Parathyroid adenoma (tissue), 2 donors: ENCODE data around the gene CCNJL.

Experiments
- H2AFZ ChIP-seq: fragments of 300-600 bp; sonication (generic); one replicate; pipeline ENCODE4 v1.7.0; 2017; ENCODE audit warnings: antibody characterized with exemption, mild to moderate bottlenecking
- H3K27ac ChIP-seq: fragments of 300-600 bp; sonication (generic); one replicate; pipeline ENCODE4 v1.7.0; 2017
- H3K27me3 ChIP-seq: fragments of 300-600 bp; sonication (generic); one replicate; pipeline ENCODE4 v1.7.0; 2017; ENCODE audit warnings: low read length; ENCODE audit not compliant: control insufficient read depth, insufficient read depth
- H3K36me3 ChIP-seq: fragments of 300-600 bp; sonication (generic); one replicate; pipeline ENCODE4 v1.7.0; 2017; ENCODE audit warnings: low read length; ENCODE audit not compliant: control insufficient read depth, insufficient read depth
- H3K4me1 ChIP-seq: fragments of 300-600 bp; sonication (generic); one replicate; pipeline ENCODE4 v1.7.0; 2017; ENCODE audit warnings: control low read depth
- H3K4me2 ChIP-seq: fragments of 300-600 bp; sonication (generic); one replicate; pipeline ENCODE4 v1.7.0; 2017; ENCODE audit warnings: low read length
- H3K4me3 ChIP-seq: fragments of 300-600 bp; sonication (generic); one replicate; pipeline ENCODE4 v1.7.0; 2017; ENCODE audit warnings: low read depth, low read length
- H3K79me2 ChIP-seq: fragments of 300-600 bp; sonication (generic); one replicate; pipeline ENCODE4 v1.7.0; 2017; ENCODE audit warnings: control low read depth
- H3K9ac ChIP-seq: fragments of 300-600 bp; sonication (generic); one replicate; pipeline ENCODE4 v1.7.0; 2017; ENCODE audit warnings: mild to moderate bottlenecking
- H3K9me3 ChIP-seq: fragments of 300-600 bp; sonication (generic); one replicate; pipeline ENCODE4 v1.7.0; 2017; ENCODE audit warnings: low read length; ENCODE audit not compliant: control insufficient read depth
- CTCF ChIP-seq: fragments of 300-600 bp; sonication (generic); IDR thresholded peaks from one replicate; pipeline ENCODE4 v1.7.0; 2017; ENCODE audit warnings: antibody characterized with exemption, mild to moderate bottlenecking
- donor health status: primary hyperparathyroidism.

CCNJL gene

GRCh38 chr5:160325716-160326115 lies 13.4 kb upstream of the CCNJL start:
- no peak overlapping the region for H3K4me2 ChIP-seq
- H3K36me3 ChIP-seq: no peaks in the 10 kb centered on the region
- H3K9ac ChIP-seq: no peak overlapping the region
- H3K27ac ChIP-seq: no peak overlapping the region
- no peak overlapping the region for H3K4me3 ChIP-seq
- no peaks in the 10 kb centered on the region for H3K4me1 ChIP-seq
- H3K9me3 ChIP-seq: no peaks in the 10 kb centered on the region
- H3K27me3 ChIP-seq: no peaks in the 10 kb centered on the region
- no peak for TF ChIP-seq CTCF
- H3K79me2 ChIP-seq: no peaks in the 10 kb centered on the region
- no peak overlapping the region for H2AFZ ChIP-seq

- Histone ChIP-seq H3K9me3 (no peaks in the 10 kb centered on the region), H3K27me3 (no peaks in the 10 kb centered on the region), H3K27ac (no peak overlapping the region), H3K4me3 (no peak overlapping the region), H3K36me3 (no peaks in the 10 kb centered on the region), H2AFZ (no peak overlapping the region), H3K9ac (no peak overlapping the region), H3K4me1 (no peaks in the 10 kb centered on the region), H3K4me2 (no peak overlapping the region), H3K79me2 (no peaks in the 10 kb centered on the region)
- TF ChIP-seq CTCF: no peak
These were observed 12.5 kb upstream of the CCNJL start for GRCh38 chr5:160324886-160325285.

- Histone ChIP-seq H3K4me1 (no peaks in the 10 kb centered on the region), H3K79me2 (no peaks in the 10 kb centered on the region), H3K36me3 (no peaks in the 10 kb centered on the region), H3K4me3 (no peak overlapping the region), H2AFZ (no peak overlapping the region), H3K9ac (no peak overlapping the region), H3K9me3 (no peaks in the 10 kb centered on the region), H3K4me2 (no peak overlapping the region), H3K27ac (no peak overlapping the region), H3K27me3 (no peaks in the 10 kb centered on the region)
- no peak for TF ChIP-seq CTCF
These were observed 6.0 kb upstream of the CCNJL start for GRCh38 chr5:160318409-160318808.

GRCh38 chr5:160317434-160317833 lies 5.1 kb upstream of the CCNJL start:
- Histone ChIP-seq H2AFZ (no peak overlapping the region), H3K9me3 (no peaks in the 10 kb centered on the region), H3K36me3 (no peaks in the 10 kb centered on the region), H3K4me3 (no peak overlapping the region), H3K79me2 (no peaks in the 10 kb centered on the region), H3K27ac (no peak overlapping the region), H3K9ac (no peak overlapping the region), H3K4me2 (no peak overlapping the region), H3K4me1 (no peaks in the 10 kb centered on the region), H3K27me3 (no peaks in the 10 kb centered on the region)
- no peak for TF ChIP-seq CTCF

GRCh38 chr5:160315968-160316367 lies 3.6 kb upstream of the CCNJL start:
- Histone ChIP-seq H3K79me2 (no peaks in the 10 kb centered on the region), H3K27ac (no peak overlapping the region), H2AFZ (no peak overlapping the region), H3K4me2 (no peak overlapping the region), H3K9ac (no peak overlapping the region), H3K4me1 (no peaks in the 10 kb centered on the region), H3K27me3 (no peaks in the 10 kb centered on the region), H3K4me3 (no peak overlapping the region), H3K36me3 (no peaks in the 10 kb centered on the region), H3K9me3 (no peaks in the 10 kb centered on the region)
- no peak for TF ChIP-seq CTCF
